Gastrocnemius medialis (tissue), 4 donors: ENCODE results near the gene TCP10L. TPM values are rescaled to one million over a fixed set of nuclear protein-coding genes. Genes with fewer than 3 reads are reported as not detected.
A peak's percentile ranks its signal among the peaks of the same experiment; 100 is the strongest.

Source experiments
- ATAC-seq, 2 donors: fragments of 150-250 bp; one replicate each; pipeline ENCODE4 v1.9.1; 2016
- DNase-seq, 2 donors: peaks; one replicate each; pipeline ENCODE4 v3.0.0-alpha.2; 2019
- H3K27ac ChIP-seq, 4 donors: fragments of 200-600 bp; sonication (generic); 1 replicate in 1 of 4; 2 replicates in 3 of 4; pipeline ENCODE4 v1.5.1; 2016 to 2018; ENCODE audit warnings: mild to moderate bottlenecking in 2 of 4, moderate library complexity in 1 of 4
- H3K27me3 ChIP-seq, 3 donors: fragments of 200-600 bp; sonication (generic) in 2 of 3; 1 replicate in 1 of 3; 2 replicates in 2 of 3; pipeline versions ENCODE4 v1.5.1 to v1.6.0; 2016 to 2019; ENCODE audit warnings: mild to moderate bottlenecking in 1 of 3, moderate library complexity in 1 of 3
- H3K36me3 ChIP-seq, 2 donors: fragments of 200-600 bp; sonication (generic) in 1 of 2; one replicate each; pipeline ENCODE4 v1.5.1; 2017 to 2018
- H3K4me1 ChIP-seq, 2 donors: fragments of 200-600 bp; sonication (generic) in 1 of 2; one replicate each; pipeline ENCODE4 v1.5.1; 2016 to 2017; ENCODE audit warnings: mild to moderate bottlenecking in 2 of 2
- H3K4me3 ChIP-seq, 4 donors: fragments of 200-600 bp; sonication (generic) in 3 of 4; 1 replicate in 1 of 4; 2 replicates in 3 of 4; pipeline ENCODE4 v1.5.1; 2016 to 2019; ENCODE audit warnings: mild to moderate bottlenecking in 2 of 4
- H3K9me3 ChIP-seq, 3 donors: fragments of 200-600 bp; sonication (generic) in 2 of 3; 1 replicate in 1 of 3; 2 replicates in 2 of 3; pipeline ENCODE4 v1.5.1; 2016 to 2019
- CTCF ChIP-seq, 5 experiments: fragments of 450-650 bp in 3 of 5; fragments of 200-600 bp in 2 of 5; sonication (generic) in 2 of 5; IDR thresholded peaks in 4 of 5; conservative IDR thresholded peaks in 1 of 5; 1 replicate in 4 of 5; 2 replicates in 1 of 5; pipeline ENCODE4 v1.5.1; 2016 to 2019; ENCODE audit warnings: antibody characterized with exemption in 5 of 5, mild to moderate bottlenecking in 3 of 5, moderate library complexity in 3 of 5
- POLR2A ChIP-seq, 2 donors: fragments of 450-650 bp; IDR thresholded peaks; one replicate each; pipeline ENCODE4 v1.6.1; 2017; ENCODE audit warnings: antibody characterized with exemption in 2 of 2, mild to moderate bottlenecking in 2 of 2, moderate library complexity in 2 of 2
- in situ Hi-C, 4 donors: fragments of 200-750 bp; cut with MboI; loops; one replicate each; pipeline versions ENCODE4 v1.15.0 to v1.8.0; 2017; ENCODE audit warnings: low sequenced_read_pairs in 4 of 4
- intact Hi-C: fragments of 100-400 bp; cut with DNase I; formaldehyde crosslinking; loops from one replicate; pipeline ENCODE4 v1.15.1; 2023; ENCODE audit warnings: low total_unique reads
- total RNA-seq, 4 donors: library from RNA; depleted of rRNA; stranded (reverse); fragments of >200 nt; gene quantifications; one replicate each; pipeline versions ENCODE4 v1.1.0 to v1.2.3, GENCODE V29; 2016

Gene TCP10L
- total RNA-seq, 4 donors from 2014 or later: 0.19 to 0.36 (median 0.33) TPM

- intact Hi-C loops: loop anchor here (2.0 to 10.0 kb wide), 2 partner anchors 155 to 293 kb away; partner anchors contain the start of genes EVA1C and MIS18A
- Histone ChIP-seq H3K27me3 (no peaks in the 10 kb centered on the region), H3K27ac (no peak overlapping the region), H3K36me3 (no peaks in the 10 kb centered on the region), H3K9me3 (no peaks in the 10 kb centered on the region), H3K4me1 (peaks cover 4 to 5% of the 10 kb centered on the region in 2 donors), H3K4me3 (no peak overlapping the region)
- no peak for TF ChIP-seq POLR2A (IDR thresholded peaks at IDR 0.05)
- no peak for TF ChIP-seq CTCF (IDR thresholded peaks at IDR 0.05 in 4 of 5, conservative IDR thresholded peaks at IDR 0.05 in 1 of 5)
- no peak for DNase-seq
- no peak for ATAC-seq
- in situ Hi-C loops: loop anchor here (10.0 kb wide), 1 partner anchor 163 kb away; no protein-coding TSS in a partner anchor
Observed at GRCh38 chr21:32567626-32568025, 17.7 kb downstream of the TCP10L start.

GRCh38 chr21:32566741-32567389 lies 18.5 kb downstream of the TCP10L start:
- H3K27ac ChIP-seq: no peak overlapping the region
- no peaks in the 10 kb centered on the region for H3K9me3 ChIP-seq
- DNase-seq (no peak), ATAC-seq (no peak)
- in situ Hi-C loops (loop anchor here (10.0 kb wide), 1 partner anchor 162 kb away; no protein-coding TSS in a partner anchor), intact Hi-C loops (loop anchor here (10.0 kb wide), 1 partner anchor 292 kb away; the partner anchor contains the start of gene MIS18A)
- peaks cover 4 to 5% of the 10 kb centered on the region in 2 donors for H3K4me1 ChIP-seq
- H3K36me3 ChIP-seq: no peaks in the 10 kb centered on the region
- no peaks in the 10 kb centered on the region for H3K27me3 ChIP-seq
- no peak overlapping the region for H3K4me3 ChIP-seq
- no peak for TF ChIP-seq POLR2A (IDR thresholded peaks at IDR 0.05)
- no peak for TF ChIP-seq CTCF (IDR thresholded peaks at IDR 0.05 in 4 of 5, conservative IDR thresholded peaks at IDR 0.05 in 1 of 5)

GRCh38 chr21:32565856-32566465 lies 19.4 kb downstream of the TCP10L start:
- Histone ChIP-seq H3K36me3 (no peaks in the 10 kb centered on the region), H3K4me1 (peaks cover 4 to 5% of the 10 kb centered on the region in 2 donors), H3K27ac (no peak overlapping the region), H3K27me3 (no peaks in the 10 kb centered on the region), H3K4me3 (no peak overlapping the region), H3K9me3 (no peaks in the 10 kb centered on the region)
- TF ChIP-seq CTCF (IDR thresholded peaks at IDR 0.05 in 4 of 5, conservative IDR thresholded peaks at IDR 0.05 in 1 of 5) (no peak), POLR2A (IDR thresholded peaks at IDR 0.05) (no peak)
- ATAC-seq (no peak), DNase-seq (no peak)
- in situ Hi-C loops (loop anchor here (10.0 kb wide), 1 partner anchor 161 kb away; no protein-coding TSS in a partner anchor), intact Hi-C loops (loop anchor here (10.0 kb wide), 1 partner anchor 291 kb away; the partner anchor contains the start of gene MIS18A)

- Histone ChIP-seq H3K4me3 (no peak overlapping the region), H3K9me3 (no peaks in the 10 kb centered on the region), H3K27ac (peak overlapping the region in 2 of 4 donors; percentile 11 to 42), H3K27me3 (no peaks in the 10 kb centered on the region), H3K36me3 (no peaks in the 10 kb centered on the region), H3K4me1 (no peaks in the 10 kb centered on the region)
- in situ Hi-C loops (loop anchor here (10.0 kb wide), 1 partner anchor 158 kb away; no protein-coding TSS in a partner anchor), intact Hi-C loops (loop anchor here (10.0 kb wide), 1 partner anchor 288 kb away; the partner anchor contains the start of gene MIS18A)
- no peak for ATAC-seq
- TF ChIP-seq POLR2A (IDR thresholded peaks at IDR 0.05): no peak
- TF ChIP-seq CTCF (IDR thresholded peaks at IDR 0.05 in 4 of 5, conservative IDR thresholded peaks at IDR 0.05 in 1 of 5): no peak
- DNase-seq: no peak
Observed at GRCh38 chr21:32562915-32563314, 22.4 kb downstream of the TCP10L start.
